KMS-11 (cell line): ENCODE results near the gene BRD3.

Experiments
- H2AFZ ChIP-seq: fragments of 200-600 bp; sonication (generic); 2 replicates; pipeline ENCODE4 v1.6.1; 2016; ENCODE audit warnings: antibody characterized with exemption, mixed run types, low read depth
- H3K27ac ChIP-seq: fragments of 200-600 bp; sonication (generic); 2 replicates; pipeline ENCODE4 v1.6.1; 2016; ENCODE audit warnings: mild to moderate bottlenecking, mixed run types
- H3K27me3 ChIP-seq: fragments of 200-600 bp; sonication (generic); 2 replicates; pipeline ENCODE4 v1.6.1; 2017; ENCODE audit warnings: mild to moderate bottlenecking, low read depth, mixed run types, moderate library complexity; ENCODE audit not compliant: insufficient read depth
- H3K36me3 ChIP-seq: fragments of 200-600 bp; sonication (generic); 2 replicates; pipeline ENCODE4 v1.6.1; 2017; ENCODE audit warnings: mild to moderate bottlenecking, mixed run types; ENCODE audit not compliant: insufficient read depth
- H3K4me1 ChIP-seq: fragments of 200-600 bp; sonication (generic); 2 replicates; pipeline ENCODE4 v1.6.1; 2016; ENCODE audit warnings: mild to moderate bottlenecking, low read depth, mixed run types; ENCODE audit not compliant: poor library complexity, severe bottlenecking
- H3K4me2 ChIP-seq: fragments of 200-600 bp; sonication (generic); 2 replicates; pipeline ENCODE4 v1.7.0; 2016; ENCODE audit warnings: mild to moderate bottlenecking, mixed run types
- H3K4me3 ChIP-seq: fragments of 200-600 bp; sonication (generic); IDR thresholded peaks from 2 replicates; pipeline ENCODE4 v1.6.1; 2017; ENCODE audit warnings: low read depth, low read length, mixed read lengths; ENCODE audit not compliant: insufficient read depth
- H3K79me2 ChIP-seq: fragments of 200-600 bp; sonication (generic); 2 replicates; pipeline ENCODE4 v1.6.1; 2016; ENCODE audit warnings: low read depth, mixed run types; ENCODE audit not compliant: insufficient read depth
- H3K9ac ChIP-seq: fragments of 200-600 bp; sonication (generic); 2 replicates; pipeline ENCODE4 v1.6.1; 2016; ENCODE audit warnings: mild to moderate bottlenecking, mixed run types
- H4K20me1 ChIP-seq: fragments of 200-600 bp; sonication (generic); 2 replicates; pipeline ENCODE4 v1.6.1; 2016; ENCODE audit warnings: mild to moderate bottlenecking, mixed run types; ENCODE audit not compliant: insufficient read depth
- CTCF ChIP-seq: fragments of 200-600 bp; sonication (generic); conservative IDR thresholded peaks from 2 replicates; pipeline ENCODE4 v1.6.1; 2017; ENCODE audit warnings: low read depth, mild to moderate bottlenecking, antibody characterized with exemption, low read length, moderate library complexity, mixed read lengths

The BRD3 gene

GRCh38 chr9:134028575-134029247 is 39.1 kb downstream of the BRD3 start:
- no peak for TF ChIP-seq CTCF
- no peaks in the 10 kb centered on the region for H3K27me3 ChIP-seq
- no peaks in the 10 kb centered on the region for H3K79me2 ChIP-seq
- no peak overlapping the region for H3K9ac ChIP-seq
- H3K27ac ChIP-seq, result no peak overlapping the region
- no peak overlapping the region for H2AFZ ChIP-seq
- H4K20me1 ChIP-seq, result no peaks in the 10 kb centered on the region
- H3K4me1 ChIP-seq, result peaks cover 32% of the 10 kb centered on the region
- H3K4me2 ChIP-seq, result no peak overlapping the region
- H3K4me3 ChIP-seq, result no peak overlapping the region
- no peaks in the 10 kb centered on the region for H3K36me3 ChIP-seq

- Histone ChIP-seq H4K20me1 (no peaks in the 10 kb centered on the region), H3K79me2 (no peaks in the 10 kb centered on the region), H3K4me3 (no peak overlapping the region), H3K27ac (no peak overlapping the region), H3K27me3 (no peaks in the 10 kb centered on the region), H3K4me1 (peaks cover 32% of the 10 kb centered on the region), H3K4me2 (no peak overlapping the region), H2AFZ (no peak overlapping the region), H3K9ac (no peak overlapping the region), H3K36me3 (no peaks in the 10 kb centered on the region)
- no peak for TF ChIP-seq CTCF
These were observed 39.8 kb downstream of the BRD3 start for GRCh38 chr9:134028076-134028475.

- TF ChIP-seq CTCF, result no peak
- Histone ChIP-seq H2AFZ (no peak overlapping the region), H3K79me2 (no peaks in the 10 kb centered on the region), H3K27me3 (peaks cover 2% of the 10 kb centered on the region; the same call in 1 of the 2 replicates), H4K20me1 (no peaks in the 10 kb centered on the region), H3K27ac (no peak overlapping the region), H3K4me2 (no peak overlapping the region), H3K4me3 (no peak overlapping the region), H3K4me1 (peaks cover 28% of the 10 kb centered on the region), H3K36me3 (no peaks in the 10 kb centered on the region), H3K9ac (no peak overlapping the region)
These were observed 40.3 kb downstream of the BRD3 start for GRCh38 chr9:134027561-134027960.

GRCh38 chr9:134026981-134027380 is 40.8 kb downstream of the BRD3 start:
- TF ChIP-seq CTCF, result no peak
- no peak overlapping the region for H2AFZ ChIP-seq
- peaks cover 7% of the 10 kb centered on the region; the same call in 1 of the 2 replicates for H3K27me3 ChIP-seq
- H4K20me1 ChIP-seq, result no peaks in the 10 kb centered on the region
- H3K36me3 ChIP-seq, result no peaks in the 10 kb centered on the region
- H3K4me3 ChIP-seq, result no peak overlapping the region
- no peak overlapping the region for H3K9ac ChIP-seq
- no peak overlapping the region for H3K27ac ChIP-seq
- no peak overlapping the region for H3K4me2 ChIP-seq
- H3K79me2 ChIP-seq, result no peaks in the 10 kb centered on the region
- peaks cover 22% of the 10 kb centered on the region for H3K4me1 ChIP-seq
